Measurements from ENCODE around the gene EDC3. TPM values are rescaled to one million over a fixed set of nuclear protein-coding genes. Genes with fewer than 3 reads are reported as not detected.
A peak's percentile ranks its signal among the peaks of the same experiment; 100 is the strongest.

EDC3 gene
- total RNA-seq, 8 experiments from 2014 or later, result 8.8 to 47.1 (median 29.1) TPM

DNA sequence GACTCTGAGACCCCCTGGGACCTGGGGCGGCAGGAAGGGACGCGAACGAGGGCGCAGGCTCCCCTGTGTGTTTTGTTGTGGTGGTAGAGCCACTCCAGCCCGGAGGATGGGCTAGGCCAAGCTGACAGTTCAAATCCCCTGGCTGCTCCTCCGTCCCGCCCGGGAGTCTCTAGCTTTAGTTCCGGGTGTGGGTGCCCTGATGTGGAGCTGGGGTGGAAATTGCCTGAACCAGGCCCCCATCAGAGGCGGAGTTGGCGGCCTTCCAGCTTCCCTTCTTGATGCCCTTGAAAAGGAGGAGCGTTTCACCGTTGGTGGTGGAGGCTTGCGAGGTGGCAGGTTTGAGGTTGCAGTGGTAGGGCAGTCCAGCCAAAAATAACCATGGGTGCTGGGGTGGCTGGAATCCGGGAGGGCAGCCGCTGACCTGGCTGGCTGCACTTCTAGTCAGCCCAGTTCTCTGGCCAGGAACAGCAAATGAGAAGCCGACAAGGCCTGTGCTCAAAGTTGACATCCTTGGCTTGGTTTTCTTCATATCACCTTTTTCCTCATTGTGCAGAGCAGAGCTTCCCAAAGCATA lies 79.4 kb downstream of the EDC3 start:
- Histone ChIP-seq H3K4me3 (peak overlapping the region; percentile 70 to 95 (median 88)), H3K27ac (peak overlapping the region; percentile 93 to 97), H3K4me1 (replicated peaks in 1 of 2) (peaks cover 7 to 10% of the 10 kb centered on the region in 2 donors)
- peak in 2 of 8 experiments; percentile 1 to 2 for ATAC-seq (replicated peaks in 6 of 8)
- WGBS, 10 experiments, result 0 to 60% (median 11%) methylated on average over 1 to 14 of the region's 18 CpGs; no CpG with 5 or more reads in 2 of the 10 experiments
- in situ Hi-C loops (cut with MboI; ENCODE audit: low pct_unique_long_range_greater_than_20kb in 2 of 9, low sequenced_read_pairs in 9 of 9, unreplicated experiment in 9 of 9), result no loop called here

- peaks cover 7 to 10% of the 10 kb centered on the region in 2 donors for H3K4me1 ChIP-seq (replicated peaks in 1 of 2)
- peak; percentile 77 to 90 (median 87) for ATAC-seq (replicated peaks in 6 of 8)
- H3K27ac ChIP-seq, result peak within 1 kb of the TSS; percentile 93 to 97
- WGBS, 10 experiments, result 0 to 4% (median 0%) methylated on average over 5 to 23 of the region's 91 CpGs; no CpG with 5 or more reads in 5 of the 10 experiments
- peak within 1 kb of the TSS; percentile 70 to 95 (median 88) for H3K4me3 ChIP-seq
- in situ Hi-C loops (cut with MboI; ENCODE audit: low pct_unique_long_range_greater_than_20kb in 2 of 9, low sequenced_read_pairs in 9 of 9, unreplicated experiment in 9 of 9), result no loop called here
Measured at GRCh38 chr15:74615508-74616365, 80.1 kb downstream of the EDC3 start, which contains the start of gene CLK3. TSS of gene CLK3 (plus strand) at chr15:74615836. CDS start at chr15:74619197, 3,361 bp downstream.

DNA sequence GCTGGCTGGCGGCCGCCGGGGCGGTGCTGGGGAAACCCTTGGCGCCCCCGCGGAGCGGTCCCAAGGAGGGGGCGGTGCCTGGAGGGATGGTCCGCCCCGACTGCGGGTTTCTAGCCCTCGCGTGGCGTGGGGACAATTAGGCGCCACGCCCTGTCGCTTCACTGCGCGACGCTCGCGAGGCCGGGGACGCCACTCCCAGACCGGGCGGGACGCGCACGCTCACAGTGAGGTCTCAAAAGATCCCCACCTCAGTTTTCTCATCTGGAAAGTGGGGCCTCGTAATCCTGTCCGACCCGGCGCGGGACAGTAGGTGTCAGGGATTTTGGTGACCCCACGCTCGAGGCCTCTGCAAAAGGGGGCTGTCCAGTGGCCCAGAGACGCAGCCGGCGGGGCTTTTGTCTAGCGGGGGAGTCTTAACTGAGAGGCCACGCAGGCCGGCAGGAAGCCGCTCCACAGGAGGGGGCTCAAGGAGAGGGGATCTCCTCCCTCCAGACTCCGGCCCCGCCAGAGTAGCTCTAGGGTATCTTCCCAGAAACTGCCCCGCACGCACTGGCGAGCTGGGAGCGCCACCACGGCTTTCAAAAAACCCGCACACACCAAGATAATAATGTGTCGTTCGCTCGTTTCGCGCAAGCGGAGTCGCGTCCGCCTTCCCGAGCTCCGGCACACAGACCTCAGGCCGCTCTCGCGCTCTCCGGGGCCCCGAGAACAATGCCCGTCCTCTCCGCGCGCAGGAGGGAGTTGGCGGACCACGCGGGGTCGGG lies 80.9 kb downstream of the EDC3 start:
- peak; percentile 47 to 68 (median 62) for ATAC-seq (replicated peaks in 6 of 8)
- Histone ChIP-seq H3K4me3 (peak overlapping the region; percentile 70 to 95 (median 88)), H3K4me1 (replicated peaks in 1 of 2) (peaks cover 7 to 10% of the 10 kb centered on the region in 2 donors), H3K27ac (peak overlapping the region; percentile 93 to 97)
- 0 to 7% (median 0%) methylated on average over 1 to 17 of the region's 76 CpGs; no CpG with 5 or more reads in 4 of the 10 experiments for WGBS, 10 experiments
- in situ Hi-C loops (cut with MboI; ENCODE audit: low pct_unique_long_range_greater_than_20kb in 2 of 9, low sequenced_read_pairs in 9 of 9, unreplicated experiment in 9 of 9), result no loop called here

GRCh38 chr15:74613953-74614743 lies 81.7 kb downstream of the EDC3 start:
- Histone ChIP-seq H3K4me1 (replicated peaks in 1 of 2) (peaks cover 7 to 10% of the 10 kb centered on the region in 2 donors), H3K27ac (peak overlapping the region in 1 of 2 donors; percentile 50), H3K4me3 (peak overlapping the region; percentile 70 to 95 (median 88))
- in situ Hi-C loops (cut with MboI; ENCODE audit: low pct_unique_long_range_greater_than_20kb in 2 of 9, low sequenced_read_pairs in 9 of 9, unreplicated experiment in 9 of 9), result no loop called here
- 50 to 84% (median 62%) methylated on average over 4 to 11 of the region's 38 CpGs; no CpG with 5 or more reads in 5 of the 10 experiments for WGBS, 10 experiments
- ATAC-seq (replicated peaks in 6 of 8), result peak in 2 of 8 experiments; percentile 0 to 1

DNA sequence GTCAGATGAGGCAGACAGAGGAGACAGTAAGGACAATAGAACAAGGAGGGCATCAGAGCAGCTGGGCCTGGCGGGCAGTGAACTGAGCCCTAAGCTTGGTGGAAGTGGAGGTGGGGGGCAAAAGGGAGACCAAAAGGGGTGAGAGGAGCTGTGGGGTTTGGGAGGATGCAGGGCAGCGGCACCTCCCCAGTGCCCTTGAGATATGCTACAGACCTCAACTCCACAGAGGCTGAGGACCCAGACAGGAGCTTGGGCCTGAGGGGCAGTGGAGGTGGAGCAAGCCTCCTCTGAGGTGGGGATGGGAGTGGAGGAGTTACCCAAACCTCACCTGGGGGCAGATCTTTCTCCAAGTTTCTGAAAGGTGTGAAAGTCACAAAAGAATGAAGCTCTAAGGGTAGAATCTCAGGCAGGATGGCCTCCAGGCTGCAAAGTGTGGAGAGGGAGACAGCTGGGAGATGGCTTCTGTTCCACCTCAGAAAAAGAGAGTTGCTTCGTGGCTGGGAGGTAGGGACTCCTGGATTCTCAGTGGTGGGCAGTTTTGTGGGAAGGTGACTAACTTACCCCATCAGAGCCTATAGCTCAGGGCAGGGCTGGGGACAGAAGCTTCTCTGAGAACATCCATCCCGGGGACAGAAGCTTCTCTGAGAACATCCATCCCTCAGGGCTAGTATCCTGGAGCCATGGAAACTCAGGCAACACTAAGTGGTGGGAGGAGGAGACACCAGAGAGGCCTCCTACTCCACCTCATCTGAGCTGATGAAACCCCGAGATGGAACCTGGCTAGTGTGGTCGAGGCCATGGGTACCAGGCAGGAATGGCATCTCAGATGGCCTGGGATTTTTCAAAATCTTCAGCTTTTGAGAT lies 82.5 kb downstream of the EDC3 start:
- H3K4me3 ChIP-seq, result no peak overlapping the region
- no peak overlapping the region for H3K27ac ChIP-seq
- in situ Hi-C loops (cut with MboI; ENCODE audit: low pct_unique_long_range_greater_than_20kb in 2 of 9, low sequenced_read_pairs in 9 of 9, unreplicated experiment in 9 of 9), result no loop called here
- 0 to 100% (median 49%) methylated on average over 1 to 3 of the region's 6 CpGs; no CpG with 5 or more reads in 4 of the 10 experiments for WGBS, 10 experiments
- peaks cover 7 to 10% of the 10 kb centered on the region in 2 donors for H3K4me1 ChIP-seq (replicated peaks in 1 of 2)
- ATAC-seq (replicated peaks in 6 of 8), result no peak

DNA sequence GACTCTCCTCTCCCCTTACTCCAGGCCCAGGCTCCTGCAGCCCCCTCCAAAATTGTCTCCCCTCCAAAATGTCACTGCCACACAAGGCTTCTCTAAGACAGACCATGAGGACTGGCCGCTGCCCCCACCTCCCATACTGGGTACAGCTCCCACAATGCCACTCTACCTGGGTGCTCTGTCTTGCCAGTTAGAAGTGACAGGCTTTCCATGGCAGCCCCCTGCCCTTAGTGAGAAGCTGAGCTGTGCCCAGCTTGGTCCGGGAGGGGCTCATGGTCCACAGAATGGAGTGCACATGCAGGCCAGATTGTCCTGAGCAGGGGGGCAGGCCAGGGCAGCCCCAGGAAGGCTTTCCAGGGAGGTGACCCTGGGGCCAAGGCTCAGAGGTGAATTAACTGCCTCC lies 83.1 kb downstream of the EDC3 start:
- in situ Hi-C loops (cut with MboI; ENCODE audit: low pct_unique_long_range_greater_than_20kb in 2 of 9, low sequenced_read_pairs in 9 of 9, unreplicated experiment in 9 of 9), result no loop called here

GRCh38 chr15:74611834-74612233 lies 84.0 kb downstream of the EDC3 start:
- in situ Hi-C loops (cut with MboI; ENCODE audit: low pct_unique_long_range_greater_than_20kb in 2 of 9, low sequenced_read_pairs in 9 of 9, unreplicated experiment in 9 of 9), result no loop called here
- no peak for ATAC-seq (replicated peaks in 6 of 8)
- Histone ChIP-seq H3K27ac (no peak overlapping the region), H3K4me1 (replicated peaks in 1 of 2) (peaks cover 1 to 3% of the 10 kb centered on the region in 2 donors), H3K4me3 (no peak overlapping the region)
- 70 to 80% methylated on average over 2 to 4 of the region's 6 CpGs; no CpG with 5 or more reads in 8 of the 10 experiments for WGBS, 10 experiments

More for the DNA sequence above, 83.1 kb downstream of the EDC3 start:
- Histone ChIP-seq H3K4me3 (no peak overlapping the region), H3K4me1 (replicated peaks in 1 of 2) (peaks cover 7 to 10% of the 10 kb centered on the region in 2 donors), H3K27ac (no peak overlapping the region)
- ATAC-seq (replicated peaks in 6 of 8), result no peak
- WGBS, 10 experiments, result 60 to 83% (median 67%) methylated on average over 1 of the region's 2 CpGs; no CpG with 5 or more reads in 7 of the 10 experiments

DNA sequence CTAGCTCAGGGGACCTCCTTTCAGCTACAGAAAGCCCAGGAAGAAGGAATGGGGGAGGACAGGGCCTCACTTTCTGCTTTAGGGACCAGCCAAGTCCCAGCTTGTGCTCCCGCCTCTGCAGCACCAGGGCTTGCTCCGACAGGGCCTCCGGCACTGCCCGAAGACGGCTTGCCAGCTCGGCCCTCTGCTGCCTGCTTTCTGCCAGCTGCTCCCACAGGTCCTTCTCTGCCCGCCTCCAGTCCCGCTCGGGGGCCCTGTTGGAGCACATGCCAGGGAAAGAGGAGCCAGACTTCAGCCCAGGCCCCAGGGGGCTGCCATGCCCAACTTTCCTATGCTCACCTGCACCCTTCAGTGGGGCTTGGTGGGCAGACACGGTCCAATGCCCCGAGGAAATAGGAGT lies 84.5 kb downstream of the EDC3 start:
- ATAC-seq (replicated peaks in 6 of 8), result no peak
- Histone ChIP-seq H3K4me3 (no peak overlapping the region), H3K4me1 (replicated peaks in 1 of 2) (no peaks in the 10 kb centered on the region), H3K27ac (no peak overlapping the region)
- 92% methylated on average over 11 of the region's 11 CpGs; no CpG with 5 or more reads in 9 of the 10 experiments for WGBS, 10 experiments
- in situ Hi-C loops (cut with MboI; ENCODE audit: low pct_unique_long_range_greater_than_20kb in 2 of 9, low sequenced_read_pairs in 9 of 9, unreplicated experiment in 9 of 9), result no loop called here

DNA sequence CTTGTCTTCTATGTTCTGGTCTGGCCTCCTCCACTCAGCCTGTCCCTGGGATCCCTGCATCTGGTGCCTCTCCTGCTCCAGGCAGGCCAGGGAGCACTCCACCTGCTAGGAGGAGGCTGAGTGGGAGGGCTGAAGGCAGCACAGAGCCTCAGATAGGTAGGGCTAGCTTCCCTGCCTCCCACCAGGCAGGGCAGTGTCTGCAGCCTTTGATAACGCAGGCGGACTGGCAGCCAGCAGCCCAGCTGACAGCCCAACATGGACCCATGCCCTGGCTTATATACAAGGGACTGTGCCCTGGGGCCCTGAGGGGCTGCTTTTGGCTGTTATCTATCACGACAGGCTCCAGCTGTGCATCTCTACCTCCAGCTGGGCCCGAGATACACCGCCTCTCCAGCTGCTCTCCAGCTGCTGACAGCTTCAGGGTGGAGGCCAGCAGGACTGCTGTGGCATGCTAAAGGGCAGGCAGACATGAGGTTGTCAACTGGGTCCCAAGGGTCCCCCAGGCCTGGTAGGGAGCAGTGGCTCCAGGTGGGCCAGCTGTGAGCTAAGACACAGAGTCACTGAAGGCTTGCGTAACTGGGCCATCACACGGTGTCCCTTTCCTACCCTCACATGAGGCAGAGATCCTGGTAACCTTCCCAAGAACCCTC lies 85.4 kb downstream of the EDC3 start:
- Histone ChIP-seq H3K27ac (no peak overlapping the region), H3K4me1 (replicated peaks in 1 of 2) (no peaks in the 10 kb centered on the region), H3K4me3 (no peak overlapping the region)
- WGBS, 10 experiments, result 40 to 71% (median 62%) methylated on average over 2 to 6 of the region's 7 CpGs; no CpG with 5 or more reads in 5 of the 10 experiments
- in situ Hi-C loops (cut with MboI; ENCODE audit: low pct_unique_long_range_greater_than_20kb in 2 of 9, low sequenced_read_pairs in 9 of 9, unreplicated experiment in 9 of 9), result no loop called here
- no peak for ATAC-seq (replicated peaks in 6 of 8)

- no peak overlapping the region for H3K4me3 ChIP-seq
- no peak for ATAC-seq (replicated peaks in 6 of 8)
- 17 to 100% (median 60%) methylated on average over 1 of the region's 3 CpGs; no CpG with 5 or more reads in 5 of the 10 experiments for WGBS, 10 experiments
- H3K27ac ChIP-seq, result no peak overlapping the region
- no peaks in the 10 kb centered on the region for H3K4me1 ChIP-seq (replicated peaks in 1 of 2)
- in situ Hi-C loops (cut with MboI; ENCODE audit: low pct_unique_long_range_greater_than_20kb in 2 of 9, low sequenced_read_pairs in 9 of 9, unreplicated experiment in 9 of 9), result no loop called here
Measured at GRCh38 chr15:74609938-74610301, 85.9 kb downstream of the EDC3 start.

- WGBS, 10 experiments, result 0 to 80% (median 50%) methylated on average over 1 of the region's 3 CpGs; no CpG with 5 or more reads in 7 of the 10 experiments
- no peak for ATAC-seq (replicated peaks in 6 of 8)
- Histone ChIP-seq H3K27ac (no peak overlapping the region), H3K4me3 (no peak overlapping the region), H3K4me1 (replicated peaks in 1 of 2) (no peaks in the 10 kb centered on the region)
- in situ Hi-C loops (cut with MboI; ENCODE audit: low pct_unique_long_range_greater_than_20kb in 2 of 9, low sequenced_read_pairs in 9 of 9, unreplicated experiment in 9 of 9), result no loop called here
Measured at GRCh38 chr15:74608786-74609185, 87.0 kb downstream of the EDC3 start.

Data from motor neuron (in vitro differentiated cells).